ENCODE results near the gene PTRH1.

Gene PTRH1

GRCh38 chr9:127754099-127755060 lies 38.9 kb upstream of the PTRH1 start:
- H3K27me3 ChIP-seq (ENCODE audit: control insufficient read depth, insufficient read depth, low read length): peaks cover 28% of the 10 kb centered on the region
- no peaks in the 10 kb centered on the region; the same call in 1 of the 2 replicates for H3K4me1 ChIP-seq (ENCODE audit: control insufficient read depth, insufficient read depth, low read length)
- H3K9me3 ChIP-seq (ENCODE audit: control insufficient read depth, insufficient read depth, low read length): no peaks in the 10 kb centered on the region
- H3K36me3 ChIP-seq (ENCODE audit: control insufficient read depth, insufficient read depth, low read length): peaks cover 7% of the 10 kb centered on the region
- peak overlapping the region; percentile 61; the same call in 1 of the 2 replicates for H3K9ac ChIP-seq (ENCODE audit: low read depth, low read length)
- peak overlapping the region; percentile 79 for H3K4me3 ChIP-seq (ENCODE audit: low read depth, low read length)
- peak overlapping the region; percentile 47 for H3K27ac ChIP-seq (ENCODE audit: low read depth, low read length)

- no peaks in the 10 kb centered on the region for H3K9me3 ChIP-seq (ENCODE audit: control insufficient read depth, insufficient read depth, low read length)
- no peak overlapping the region for H3K9ac ChIP-seq (ENCODE audit: low read depth, low read length)
- H3K27me3 ChIP-seq (ENCODE audit: control insufficient read depth, insufficient read depth, low read length): peaks cover 28% of the 10 kb centered on the region
- no peaks in the 10 kb centered on the region; the same call in 1 of the 2 replicates for H3K4me1 ChIP-seq (ENCODE audit: control insufficient read depth, insufficient read depth, low read length)
- H3K36me3 ChIP-seq (ENCODE audit: control insufficient read depth, insufficient read depth, low read length): peaks cover 15% of the 10 kb centered on the region
- peak overlapping the region; percentile 79 for H3K4me3 ChIP-seq (ENCODE audit: low read depth, low read length)
- no peak overlapping the region for H3K27ac ChIP-seq (ENCODE audit: low read depth, low read length)
Observed at GRCh38 chr9:127753622-127754021, 38.2 kb upstream of the PTRH1 start.

GRCh38 chr9:127753148-127753547 lies 37.7 kb upstream of the PTRH1 start:
- peaks cover 19% of the 10 kb centered on the region for H3K36me3 ChIP-seq (ENCODE audit: control insufficient read depth, insufficient read depth, low read length)
- peaks cover 28% of the 10 kb centered on the region for H3K27me3 ChIP-seq (ENCODE audit: control insufficient read depth, insufficient read depth, low read length)
- no peak overlapping the region for H3K9ac ChIP-seq (ENCODE audit: low read depth, low read length)
- H3K9me3 ChIP-seq (ENCODE audit: control insufficient read depth, insufficient read depth, low read length): no peaks in the 10 kb centered on the region
- H3K4me3 ChIP-seq (ENCODE audit: low read depth, low read length): no peak overlapping the region
- H3K27ac ChIP-seq (ENCODE audit: low read depth, low read length): no peak overlapping the region
- H3K4me1 ChIP-seq (ENCODE audit: control insufficient read depth, insufficient read depth, low read length): no peaks in the 10 kb centered on the region; the same call in 1 of the 2 replicates

- Histone ChIP-seq H3K4me3 (ENCODE audit: low read depth, low read length) (no peak overlapping the region), H3K27me3 (ENCODE audit: control insufficient read depth, insufficient read depth, low read length) (peaks cover 27% of the 10 kb centered on the region), H3K9me3 (ENCODE audit: control insufficient read depth, insufficient read depth, low read length) (no peaks in the 10 kb centered on the region), H3K36me3 (ENCODE audit: control insufficient read depth, insufficient read depth, low read length) (peaks cover 23% of the 10 kb centered on the region), H3K4me1 (ENCODE audit: control insufficient read depth, insufficient read depth, low read length) (no peaks in the 10 kb centered on the region; the same call in 1 of the 2 replicates), H3K27ac (ENCODE audit: low read depth, low read length) (no peak overlapping the region), H3K9ac (ENCODE audit: low read depth, low read length) (no peak overlapping the region)
Observed at GRCh38 chr9:127751269-127752054, 36.0 kb upstream of the PTRH1 start.

- Histone ChIP-seq H3K9me3 (ENCODE audit: control insufficient read depth, insufficient read depth, low read length) (no peaks in the 10 kb centered on the region), H3K9ac (ENCODE audit: low read depth, low read length) (no peak overlapping the region), H3K36me3 (ENCODE audit: control insufficient read depth, insufficient read depth, low read length) (peaks cover 23% of the 10 kb centered on the region), H3K4me3 (ENCODE audit: low read depth, low read length) (no peak overlapping the region), H3K4me1 (ENCODE audit: control insufficient read depth, insufficient read depth, low read length) (no peaks in the 10 kb centered on the region), H3K27me3 (ENCODE audit: control insufficient read depth, insufficient read depth, low read length) (peaks cover 16% of the 10 kb centered on the region; the same call in 1 of the 2 replicates), H3K27ac (ENCODE audit: low read depth, low read length) (no peak overlapping the region)
Observed at GRCh38 chr9:127749090-127749787, 33.8 kb upstream of the PTRH1 start.

GRCh38 chr9:127746959-127747569 lies 31.6 kb upstream of the PTRH1 start:
- Histone ChIP-seq H3K9me3 (ENCODE audit: control insufficient read depth, insufficient read depth, low read length) (no peaks in the 10 kb centered on the region), H3K27me3 (ENCODE audit: control insufficient read depth, insufficient read depth, low read length) (no peaks in the 10 kb centered on the region; the same call in 1 of the 2 replicates), H3K4me3 (ENCODE audit: low read depth, low read length) (no peak overlapping the region), H3K9ac (ENCODE audit: low read depth, low read length) (no peak overlapping the region), H3K27ac (ENCODE audit: low read depth, low read length) (no peak overlapping the region), H3K36me3 (ENCODE audit: control insufficient read depth, insufficient read depth, low read length) (peaks cover 23% of the 10 kb centered on the region), H3K4me1 (ENCODE audit: control insufficient read depth, insufficient read depth, low read length) (no peaks in the 10 kb centered on the region)

- no peaks in the 10 kb centered on the region for H3K27me3 ChIP-seq (ENCODE audit: control insufficient read depth, insufficient read depth, low read length)
- no peaks in the 10 kb centered on the region for H3K9me3 ChIP-seq (ENCODE audit: control insufficient read depth, insufficient read depth, low read length)
- H3K27ac ChIP-seq (ENCODE audit: low read depth, low read length): no peak overlapping the region
- H3K36me3 ChIP-seq (ENCODE audit: control insufficient read depth, insufficient read depth, low read length): peaks cover 18% of the 10 kb centered on the region
- H3K4me1 ChIP-seq (ENCODE audit: control insufficient read depth, insufficient read depth, low read length): no peaks in the 10 kb centered on the region
- H3K4me3 ChIP-seq (ENCODE audit: low read depth, low read length): no peak overlapping the region
- H3K9ac ChIP-seq (ENCODE audit: low read depth, low read length): no peak overlapping the region
Observed at GRCh38 chr9:127744398-127745110, 29.1 kb upstream of the PTRH1 start.

GRCh38 chr9:127742435-127743088 lies 27.1 kb upstream of the PTRH1 start:
- Histone ChIP-seq H3K27ac (ENCODE audit: low read depth, low read length) (peak overlapping the region; percentile 68), H3K36me3 (ENCODE audit: control insufficient read depth, insufficient read depth, low read length) (no peaks in the 10 kb centered on the region; the same call in 1 of the 2 replicates), H3K4me1 (ENCODE audit: control insufficient read depth, insufficient read depth, low read length) (no peaks in the 10 kb centered on the region), H3K9me3 (ENCODE audit: control insufficient read depth, insufficient read depth, low read length) (no peaks in the 10 kb centered on the region), H3K27me3 (ENCODE audit: control insufficient read depth, insufficient read depth, low read length) (no peaks in the 10 kb centered on the region), H3K9ac (ENCODE audit: low read depth, low read length) (no peak overlapping the region), H3K4me3 (ENCODE audit: low read depth, low read length) (peak overlapping the region; percentile 63)

- no peak overlapping the region for H3K9ac ChIP-seq (ENCODE audit: low read depth, low read length)
- H3K4me3 ChIP-seq (ENCODE audit: low read depth, low read length): peak overlapping the region; percentile 63
- H3K36me3 ChIP-seq (ENCODE audit: control insufficient read depth, insufficient read depth, low read length): no peaks in the 10 kb centered on the region; the same call in 1 of the 2 replicates
- no peaks in the 10 kb centered on the region for H3K27me3 ChIP-seq (ENCODE audit: control insufficient read depth, insufficient read depth, low read length)
- H3K4me1 ChIP-seq (ENCODE audit: control insufficient read depth, insufficient read depth, low read length): no peaks in the 10 kb centered on the region
- H3K27ac ChIP-seq (ENCODE audit: low read depth, low read length): peak overlapping the region; percentile 68
- no peaks in the 10 kb centered on the region for H3K9me3 ChIP-seq (ENCODE audit: control insufficient read depth, insufficient read depth, low read length)
Observed at GRCh38 chr9:127741831-127742434, 26.5 kb upstream of the PTRH1 start.

Data from HUES48 (cell line).